Glutamatergic neuron (in vitro differentiated cells): ENCODE measurements around the gene CHRNA7. TPM values are rescaled to one million over a fixed set of nuclear protein-coding genes. Genes with fewer than 3 reads are reported as not detected.
A peak's percentile ranks its signal among the peaks of the same experiment; 100 is the strongest.

ENCODE experiments used
- DNase-seq: peaks from one replicate; pipeline ENCODE4 v3.0.0; 2022
- H3K27ac Mint-ChIP-seq: one replicate; pipeline ENCODE4 v1.8.0; 2020; ENCODE audit warnings: mild to moderate bottlenecking, mixed read lengths, inconsistent platforms; ENCODE audit not compliant: unreplicated experiment
- H3K27me3 Mint-ChIP-seq: one replicate; pipeline ENCODE4 v1.8.0; 2020; ENCODE audit warnings: mild to moderate bottlenecking, moderate library complexity, mixed read lengths, inconsistent platforms; ENCODE audit not compliant: unreplicated experiment
- H3K36me3 Mint-ChIP-seq: one replicate; pipeline ENCODE4 v1.8.0; 2020; ENCODE audit warnings: mild to moderate bottlenecking, mixed read lengths, inconsistent platforms; ENCODE audit not compliant: unreplicated experiment
- H3K4me1 Mint-ChIP-seq: one replicate; pipeline ENCODE4 v1.8.0; 2020; ENCODE audit warnings: mild to moderate bottlenecking, low read depth, mixed read lengths, inconsistent platforms; ENCODE audit not compliant: unreplicated experiment
- H3K4me3 Mint-ChIP-seq: one replicate; pipeline ENCODE4 v1.8.0; 2020; ENCODE audit warnings: mild to moderate bottlenecking, mixed read lengths, inconsistent platforms; ENCODE audit not compliant: unreplicated experiment
- H3K9me3 Mint-ChIP-seq: one replicate; pipeline ENCODE4 v1.8.0; 2020; ENCODE audit warnings: mild to moderate bottlenecking, moderate library complexity, mixed read lengths, inconsistent platforms; ENCODE audit not compliant: unreplicated experiment
- CTCF ChIP-seq: fragments of 200-600 bp; sonication (generic); IDR thresholded peaks from one replicate; pipeline ENCODE4 v1.5.0; 2021; ENCODE audit not compliant: partially characterized antibody, unreplicated experiment
- total RNA-seq: library from RNA; stranded (reverse); fragmentation: NEBNext Ultra II Directional; extraction: Animal tissue kit (Norgen Biotek cat#: 25700); gene quantifications from one replicate; pipeline ENCODE4 v1.2.1, GENCODE V29; 2021; ENCODE audit not compliant: unreplicated experiment

Gene CHRNA7
- total RNA-seq, 1 donor from 2014 or later = 19.1 TPM

GRCh38 chr15:32123473-32123872, 93.2 kb downstream of the CHRNA7 start:
- Mint-ChIP-seq H3K9me3 (no peaks in the 10 kb centered on the region), H3K36me3 (no peaks in the 10 kb centered on the region), H3K4me3 (no peak overlapping the region)

GRCh38 chr15:32124726-32125125, 94.4 kb downstream of the CHRNA7 start:
- Mint-ChIP-seq H3K27ac (no peak overlapping the region), H3K9me3 (no peaks in the 10 kb centered on the region), H3K36me3 (no peaks in the 10 kb centered on the region), H3K4me1 (no peaks in the 10 kb centered on the region), H3K27me3 (no peaks in the 10 kb centered on the region), H3K4me3 (no peak overlapping the region)
- DNase-seq = no peak
- no peak for TF ChIP-seq CTCF

More at GRCh38 chr15:32123473-32123872, 93.2 kb downstream of the CHRNA7 start:
- DNase-seq = no peak
- Mint-ChIP-seq H3K4me1 (peaks cover 2% of the 10 kb centered on the region), H3K27ac (no peak overlapping the region), H3K27me3 (no peaks in the 10 kb centered on the region)
- TF ChIP-seq CTCF = no peak

- Mint-ChIP-seq H3K27ac (no peak overlapping the region), H3K4me1 (no peaks in the 10 kb centered on the region), H3K9me3 (no peaks in the 10 kb centered on the region), H3K27me3 (no peaks in the 10 kb centered on the region), H3K36me3 (no peaks in the 10 kb centered on the region), H3K4me3 (no peak overlapping the region)
- DNase-seq = no peak
- no peak for TF ChIP-seq CTCF
Observed at GRCh38 chr15:32125595-32125994, 95.3 kb downstream of the CHRNA7 start.

GRCh38 chr15:32129815-32130214, 99.5 kb downstream of the CHRNA7 start:
- no peaks in the 10 kb centered on the region for H3K27me3 Mint-ChIP-seq
- no peak for DNase-seq
- H3K36me3 Mint-ChIP-seq = no peaks in the 10 kb centered on the region
- no peak overlapping the region for H3K4me3 Mint-ChIP-seq
- H3K27ac Mint-ChIP-seq = no peak overlapping the region
- TF ChIP-seq CTCF = no peak
- H3K4me1 Mint-ChIP-seq = peaks cover 6% of the 10 kb centered on the region
- no peaks in the 10 kb centered on the region for H3K9me3 Mint-ChIP-seq

- H3K4me3 Mint-ChIP-seq = no peak overlapping the region
- no peaks in the 10 kb centered on the region for H3K9me3 Mint-ChIP-seq
- H3K36me3 Mint-ChIP-seq = no peaks in the 10 kb centered on the region
- TF ChIP-seq CTCF = peak; percentile 12
- DNase-seq = no peak
- no peaks in the 10 kb centered on the region for H3K27me3 Mint-ChIP-seq
- no peak overlapping the region for H3K27ac Mint-ChIP-seq
- H3K4me1 Mint-ChIP-seq = peaks cover 8% of the 10 kb centered on the region
Observed at GRCh38 chr15:32130823-32131222, 100.5 kb downstream of the CHRNA7 start.
